B cell (primary cell): ENCODE results near the gene RRM2.

ENCODE experiments used
- CTCF ChIP-seq: fragments of 200-600 bp; IDR thresholded peaks from one replicate; pipeline ENCODE4 v1.8.0; 2022; ENCODE audit warnings: antibody characterized with exemption, mild to moderate bottlenecking
- EZH2 ChIP-seq: IDR thresholded peaks from 2 replicates; pipeline ENCODE4 v1.6.1; 2012; ENCODE audit warnings: borderline replicate concordance, low read depth, mild to moderate bottlenecking, moderate library complexity, low read length; ENCODE audit not compliant: insufficient read depth, poor library complexity, severe bottlenecking

- TF ChIP-seq CTCF (no peak), EZH2 (no peak)
These were observed 36.5 kb downstream of the RRM2 start for GRCh38 chr2:10159086-10159485.
